ENCODE measurements around the gene THRA. TPM values are rescaled to one million over a fixed set of nuclear protein-coding genes. Genes with fewer than 3 reads are reported as not detected.
A peak's percentile ranks its signal among the peaks of the same experiment; 100 is the strongest.

THRA gene
- total RNA-seq, 1 donor from 2014 or later: 55.6 TPM

DNA sequence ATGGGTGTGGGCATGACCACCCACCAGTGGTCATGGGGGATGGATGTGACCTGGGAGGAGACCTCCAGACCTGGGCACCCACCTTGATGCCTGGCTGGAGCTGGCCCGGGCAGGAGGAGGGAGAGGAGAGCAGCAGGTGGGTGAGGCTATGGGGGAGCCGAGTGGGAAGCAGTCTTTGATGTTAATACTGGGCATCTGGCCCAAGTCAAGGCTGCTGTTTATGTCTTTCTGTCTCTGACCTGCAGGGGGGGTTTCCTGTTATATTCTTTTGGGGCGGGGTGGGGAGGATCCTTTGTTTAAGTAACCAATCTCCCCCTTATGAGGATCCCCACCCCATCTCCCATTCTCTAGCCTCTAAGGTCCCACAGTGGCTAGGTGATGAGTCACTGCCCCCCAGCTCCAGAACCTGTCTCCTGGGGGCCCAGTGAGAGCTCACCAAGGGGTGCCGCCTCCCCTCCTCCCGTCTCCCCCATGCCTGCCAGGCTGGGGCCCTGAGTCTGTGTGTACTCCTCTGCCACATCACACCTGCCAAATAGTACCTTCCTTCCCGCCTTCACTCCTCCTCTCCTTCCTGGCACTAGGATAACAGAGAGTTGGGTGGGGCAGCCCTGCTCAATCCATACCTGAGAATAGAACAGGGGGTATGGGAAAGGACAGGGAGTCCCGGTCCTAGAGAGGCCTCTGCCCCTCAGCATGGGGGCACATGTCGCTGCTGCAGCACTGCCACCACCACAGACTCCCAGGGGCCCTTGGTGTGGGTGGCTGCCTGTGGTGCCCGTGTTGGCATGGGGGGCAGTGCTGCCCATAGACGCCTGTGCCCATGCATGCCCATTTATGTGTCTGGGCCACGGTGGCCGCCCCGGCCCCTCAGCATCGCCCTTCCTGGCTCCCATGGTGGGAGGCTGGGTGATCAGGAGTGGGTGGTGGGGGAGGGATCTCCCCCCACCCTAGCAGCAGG lies 7.3 kb downstream of the THRA start:
- Histone ChIP-seq H3K27me3 (no peaks in the 10 kb centered on the region), H3K36me3 (peaks cover 6% of the 10 kb centered on the region), H3K4me1 (peaks cover 88% of the 10 kb centered on the region), H3K4me3 (peak overlapping the region; percentile 17), H3K27ac (peak overlapping the region; percentile 89), H3K9me3 (no peaks in the 10 kb centered on the region)
- intact Hi-C loops (cut with DNase I): no loop called here
- TF ChIP-seq, protein P1, sequence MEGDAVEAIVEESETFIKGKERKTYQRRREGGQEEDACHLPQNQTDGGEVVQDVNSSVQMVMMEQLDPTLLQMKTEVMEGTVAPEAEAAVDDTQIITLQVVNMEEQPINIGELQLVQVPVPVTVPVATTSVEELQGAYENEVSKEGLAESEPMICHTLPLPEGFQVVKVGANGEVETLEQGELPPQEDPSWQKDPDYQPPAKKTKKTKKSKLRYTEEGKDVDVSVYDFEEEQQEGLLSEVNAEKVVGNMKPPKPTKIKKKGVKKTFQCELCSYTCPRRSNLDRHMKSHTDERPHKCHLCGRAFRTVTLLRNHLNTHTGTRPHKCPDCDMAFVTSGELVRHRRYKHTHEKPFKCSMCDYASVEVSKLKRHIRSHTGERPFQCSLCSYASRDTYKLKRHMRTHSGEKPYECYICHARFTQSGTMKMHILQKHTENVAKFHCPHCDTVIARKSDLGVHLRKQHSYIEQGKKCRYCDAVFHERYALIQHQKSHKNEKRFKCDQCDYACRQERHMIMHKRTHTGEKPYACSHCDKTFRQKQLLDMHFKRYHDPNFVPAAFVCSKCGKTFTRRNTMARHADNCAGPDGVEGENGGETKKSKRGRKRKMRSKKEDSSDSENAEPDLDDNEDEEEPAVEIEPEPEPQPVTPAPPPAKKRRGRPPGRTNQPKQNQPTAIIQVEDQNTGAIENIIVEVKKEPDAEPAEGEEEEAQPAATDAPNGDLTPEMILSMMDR (IDR thresholded peaks at IDR 0.05): peak; percentile 35
- ATAC-seq (peak; percentile 3), DNase-seq (no peak)

DNA sequence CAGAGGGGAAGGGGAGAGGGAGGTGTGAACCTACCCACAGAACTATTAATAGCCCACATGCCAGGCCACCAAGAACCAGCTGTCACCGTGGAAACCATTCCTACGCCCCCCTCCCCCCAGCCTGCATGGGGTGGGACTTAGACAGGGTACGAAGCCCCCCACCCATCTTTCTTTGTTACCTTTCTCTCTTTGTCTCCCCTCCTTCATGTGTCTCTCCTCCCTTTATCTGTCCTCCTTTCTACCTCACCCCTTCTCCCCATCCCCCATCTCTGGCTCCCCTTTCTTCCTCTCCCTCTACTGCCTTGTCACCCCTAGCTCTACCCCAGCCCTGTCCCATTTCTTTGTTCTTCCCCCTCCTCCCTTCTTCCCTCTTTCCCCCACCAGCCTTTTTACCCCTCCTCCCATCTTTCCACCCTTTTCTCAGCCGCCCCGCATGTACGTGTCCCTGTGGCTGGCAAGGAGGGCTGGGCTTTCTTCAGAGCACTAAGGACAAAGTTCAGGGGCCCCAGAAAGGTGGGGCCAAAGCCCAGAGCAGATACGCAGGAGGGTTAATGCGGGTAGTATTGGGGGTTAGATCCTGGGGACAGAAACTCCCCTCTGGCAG lies 8.0 kb downstream of the THRA start:
- ATAC-seq (no peak), DNase-seq (no peak)
- TF ChIP-seq, protein P1 (IDR thresholded peaks at IDR 0.05): no peak
- Histone ChIP-seq H3K4me3 (peak overlapping the region; percentile 29), H3K36me3 (peaks cover 10% of the 10 kb centered on the region), H3K9me3 (no peaks in the 10 kb centered on the region), H3K4me1 (peaks cover 88% of the 10 kb centered on the region), H3K27ac (peak overlapping the region; percentile 89), H3K27me3 (no peaks in the 10 kb centered on the region)
- intact Hi-C loops (cut with DNase I): no loop called here

DNA sequence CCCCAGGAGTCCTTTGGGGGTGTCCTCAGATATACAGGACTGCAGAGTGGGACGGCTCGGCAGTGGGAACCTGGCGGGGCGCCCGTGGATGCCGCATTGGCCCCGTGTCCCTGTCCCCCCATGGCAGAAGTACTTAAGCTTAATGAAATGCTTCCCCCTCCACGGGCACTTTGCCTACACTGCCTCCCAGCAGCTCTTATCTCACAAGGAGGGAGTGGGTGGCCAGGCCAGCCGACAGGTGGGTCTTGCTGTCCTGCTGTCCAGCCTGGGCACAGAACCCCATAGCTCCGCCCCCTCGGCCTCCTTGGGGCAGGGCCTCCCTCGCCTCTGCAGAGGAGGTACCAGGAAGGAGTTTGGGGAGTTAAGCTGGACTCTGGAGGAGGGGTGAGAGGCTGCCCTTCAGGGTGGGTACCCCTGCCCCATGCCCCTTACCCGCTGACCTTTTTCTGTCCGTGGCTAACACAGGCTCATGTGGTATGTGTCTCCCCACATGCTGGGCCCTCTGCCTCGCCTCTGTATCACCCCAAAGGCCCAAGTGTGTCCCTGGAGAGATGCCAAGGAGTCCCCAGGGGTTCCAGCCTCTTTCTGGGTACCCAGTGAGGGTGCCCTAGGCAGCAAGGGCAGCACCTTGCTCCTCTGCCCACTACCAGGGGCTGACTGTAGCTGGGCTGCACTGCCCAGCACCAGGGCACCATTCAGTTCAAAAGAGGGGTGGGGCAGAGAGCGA lies 8.7 kb downstream of the THRA start:
- TF ChIP-seq, protein P1 (IDR thresholded peaks at IDR 0.05): no peak
- Histone ChIP-seq H3K27ac (peak overlapping the region; percentile 89), H3K36me3 (peaks cover 10% of the 10 kb centered on the region), H3K9me3 (no peaks in the 10 kb centered on the region), H3K4me3 (peak overlapping the region; percentile 29), H3K4me1 (peaks cover 91% of the 10 kb centered on the region), H3K27me3 (no peaks in the 10 kb centered on the region)
- DNase-seq (peak; percentile 93), ATAC-seq (peak; percentile 40)
- intact Hi-C loops (cut with DNase I): no loop called here

DNA sequence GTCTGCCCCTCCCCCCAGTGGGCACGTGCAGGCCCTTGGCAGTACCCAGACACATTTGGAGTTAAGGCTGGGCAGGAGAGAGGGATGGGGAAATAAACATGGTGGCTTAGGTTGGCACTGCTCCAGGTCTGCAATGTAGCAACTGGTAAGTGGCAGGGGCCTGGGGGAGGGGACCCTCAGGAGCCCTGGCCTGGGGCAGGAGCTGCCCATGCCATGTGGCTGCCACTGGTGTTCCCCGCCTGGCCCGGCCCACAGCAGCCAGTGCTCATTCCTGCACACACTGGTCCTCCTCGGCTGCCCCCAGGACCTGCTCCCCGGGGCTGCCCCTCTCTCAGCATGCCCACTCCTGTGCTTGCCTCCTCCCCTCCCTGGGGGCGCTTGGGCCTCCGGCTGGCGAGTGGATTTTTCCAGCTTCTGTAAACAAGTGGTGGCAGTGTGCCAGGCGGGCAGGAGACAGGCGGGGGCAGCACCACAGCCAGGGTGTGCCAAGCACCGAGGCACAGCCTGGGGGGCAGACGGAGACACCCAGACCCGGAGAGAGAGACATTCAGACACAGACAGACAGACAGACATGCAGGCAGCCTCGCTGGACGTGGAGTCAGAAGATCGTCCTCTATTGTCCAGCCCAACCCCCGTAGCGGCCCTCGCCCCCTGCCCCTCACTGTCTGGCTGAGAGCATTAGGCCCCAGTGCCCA lies 9.4 kb downstream of the THRA start:
- TF ChIP-seq, protein P1 (IDR thresholded peaks at IDR 0.05): no peak
- Histone ChIP-seq H3K4me1 (peaks cover 93% of the 10 kb centered on the region), H3K27me3 (no peaks in the 10 kb centered on the region), H3K9me3 (no peaks in the 10 kb centered on the region), H3K36me3 (peaks cover 17% of the 10 kb centered on the region), H3K27ac (peak overlapping the region; percentile 89), H3K4me3 (peak overlapping the region; percentile 29)
- DNase-seq (peak; percentile 90), ATAC-seq (peak; percentile 63)
- intact Hi-C loops (cut with DNase I): no loop called here

DNA sequence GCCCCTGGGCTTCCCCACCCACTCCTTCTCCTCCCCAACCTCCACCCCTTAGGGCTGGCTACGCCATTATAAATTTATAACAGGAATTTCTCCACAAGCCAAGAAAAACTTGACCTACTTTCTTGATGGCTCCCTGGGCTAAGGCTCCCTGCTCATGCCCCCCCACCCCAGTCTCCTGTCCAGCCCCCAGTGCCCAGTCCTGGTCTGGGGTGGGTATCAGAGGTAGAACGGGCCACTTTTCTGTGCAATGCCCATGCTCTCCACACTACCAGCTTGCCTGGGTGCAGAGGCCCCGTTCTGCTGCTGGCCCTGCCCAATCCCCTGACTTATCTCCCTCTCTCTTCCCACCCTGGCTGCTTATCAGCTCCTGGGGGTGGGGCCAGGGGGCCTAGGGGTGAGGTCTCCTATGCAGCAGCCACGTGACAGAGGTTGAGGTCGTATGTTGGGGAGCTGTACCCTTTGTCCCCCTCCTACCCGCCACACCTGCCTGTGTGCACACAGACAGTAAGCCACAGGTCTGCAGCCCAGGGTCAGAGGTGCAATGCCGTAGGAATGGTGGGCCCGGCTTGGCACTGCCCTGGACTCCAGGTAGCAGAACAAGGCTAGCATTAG lies 10.1 kb downstream of the THRA start:
- intact Hi-C loops (cut with DNase I): no loop called here
- no peak for ATAC-seq
- Histone ChIP-seq H3K27me3 (no peaks in the 10 kb centered on the region), H3K4me3 (peak overlapping the region; percentile 29), H3K4me1 (peaks cover 87% of the 10 kb centered on the region), H3K9me3 (no peaks in the 10 kb centered on the region), H3K36me3 (peaks cover 24% of the 10 kb centered on the region), H3K27ac (peak overlapping the region; percentile 89)
- TF ChIP-seq, protein P1 (IDR thresholded peaks at IDR 0.05): no peak
- DNase-seq: no peak
